ENCODE results near the gene RIMS1. TPM values are rescaled to one million over a fixed set of nuclear protein-coding genes. Genes with fewer than 3 reads are reported as not detected.

The RIMS1 gene
- total and polyA plus RNA-seq, 2 of the 13 experiments (the other 11 are each of a cell fraction or from before 2014, with no cell fraction given) = not detected

- Histone ChIP-seq H3K27ac (ENCODE audit: extremely low read length, insufficient read depth, low read length) (no peak overlapping the region), H3K36me3 (replicated peaks in 1 of 2; ENCODE audit: control insufficient read depth in 1 of 2, insufficient read depth in 2 of 2, low read length in 2 of 2) (no peaks in the 10 kb centered on the region), H3K9me3 (ENCODE audit: low read length) (no peaks in the 10 kb centered on the region), H3K4me2 (ENCODE audit: low read depth, low read length) (no peak overlapping the region), H2AFZ (ENCODE audit: low read length) (no peak overlapping the region), H3K4me3 (replicated peaks in 1 of 3; ENCODE audit: insufficient read depth in 1 of 3, low read depth in 2 of 3, low read length in 3 of 3) (no peak overlapping the region), H3K27me3 (ENCODE audit: control insufficient read depth in 1 of 2, insufficient read depth in 2 of 2, low read length in 2 of 2) (no peaks in the 10 kb centered on the region), H3K4me1 (ENCODE audit: insufficient read depth, low read length) (no peaks in the 10 kb centered on the region), H3K79me2 (ENCODE audit: insufficient read depth, low read length) (no peaks in the 10 kb centered on the region), H4K20me1 (ENCODE audit: insufficient read depth, low read length) (no peaks in the 10 kb centered on the region), H3K9ac (ENCODE audit: insufficient read depth, low read depth, low read length) (no peak overlapping the region)
- ATAC-seq (no peak), DNase-seq (ENCODE audit: low spot score) (no peak), FAIRE-seq (no peak)
- no TSS peak for BruUV-seq (replicated peaks)
- intact Hi-C loops (cut with micrococcal nuclease; ENCODE audit: unreplicated experiment) = no loop called here
- ChIA-PET CTCF (ENCODE audit: low intra/inter-chr PET ratio, low total read pairs) (no interaction called here), POLR2A (no interaction called here)
- TF ChIP-seq CHD4 (IDR thresholded peaks at IDR 0.05; ENCODE audit: borderline replicate concordance, low read length) (no peak), FOXP4 (CRISPR knock-in tag; IDR thresholded peaks at IDR 0.05) (no peak), MED13 (CRISPR knock-in tag; IDR thresholded peaks at IDR 0.05) (no peak), ZNF234 (CRISPR knock-in tag; conservative IDR thresholded peaks at IDR 0.05) (no peak), SNAI1 (CRISPR knock-in tag; IDR thresholded peaks at IDR 0.05; ENCODE audit: borderline replicate concordance) (no peak), NFYB (CRISPR knock-in tag; IDR thresholded peaks at IDR 0.05) (no peak), ERF (CRISPR knock-in tag; IDR thresholded peaks at IDR 0.05) (no peak), ZNF747 (CRISPR knock-in tag; IDR thresholded peaks at IDR 0.05; ENCODE audit: borderline replicate concordance) (no peak)
- in situ Hi-C loops (cut with HindIII; ENCODE audit: extremely low pct_ligation_motif_present, low pct_unique_long_range_greater_than_20kb) = no loop called here
- 3% methylated on average over 1 of the region's 1 CpG for WGBS (ENCODE audit: low lambda C conversion rate)
These were observed 503.3 kb downstream of the RIMS1 start for GRCh38 chr6:72389698-72390097.

GRCh38 chr6:72390548-72390947 lies 504.2 kb downstream of the RIMS1 start:
- Histone ChIP-seq H3K27ac (ENCODE audit: extremely low read length, insufficient read depth, low read length) (no peak overlapping the region), H3K4me2 (ENCODE audit: low read depth, low read length) (no peak overlapping the region), H2AFZ (ENCODE audit: low read length) (no peak overlapping the region), H4K20me1 (ENCODE audit: insufficient read depth, low read length) (no peaks in the 10 kb centered on the region), H3K79me2 (ENCODE audit: insufficient read depth, low read length) (no peaks in the 10 kb centered on the region), H3K4me3 (replicated peaks in 1 of 3; ENCODE audit: insufficient read depth in 1 of 3, low read depth in 2 of 3, low read length in 3 of 3) (no peak overlapping the region), H3K36me3 (replicated peaks in 1 of 2; ENCODE audit: control insufficient read depth in 1 of 2, insufficient read depth in 2 of 2, low read length in 2 of 2) (no peaks in the 10 kb centered on the region), H3K9ac (ENCODE audit: insufficient read depth, low read depth, low read length) (no peak overlapping the region), H3K9me3 (ENCODE audit: low read length) (no peaks in the 10 kb centered on the region), H3K4me1 (ENCODE audit: insufficient read depth, low read length) (no peaks in the 10 kb centered on the region), H3K27me3 (ENCODE audit: control insufficient read depth in 1 of 2, insufficient read depth in 2 of 2, low read length in 2 of 2) (no peaks in the 10 kb centered on the region)
- DNase-seq (ENCODE audit: low spot score) (no peak), ATAC-seq (no peak), FAIRE-seq (no peak)
- intact Hi-C loops (cut with micrococcal nuclease; ENCODE audit: unreplicated experiment) (no loop called here), in situ Hi-C loops (cut with HindIII; ENCODE audit: extremely low pct_ligation_motif_present, low pct_unique_long_range_greater_than_20kb) (no loop called here)
- BruUV-seq (replicated peaks) = no TSS peak
- ChIA-PET POLR2A (no interaction called here), CTCF (ENCODE audit: low intra/inter-chr PET ratio, low total read pairs) (no interaction called here)
- under 1% methylated on average over 4 of the region's 4 CpGs for WGBS (ENCODE audit: low lambda C conversion rate)
- TF ChIP-seq ZNF609 (CRISPR knock-in tag; IDR thresholded peaks at IDR 0.05; ENCODE audit: borderline replicate concordance) = no peak
- no peak for TF ChIP-seq HMG20A (CRISPR knock-in tag; IDR thresholded peaks at IDR 0.05; ENCODE audit: borderline replicate concordance)
- no peak for TF ChIP-seq ZFYVE20 (CRISPR knock-in tag; IDR thresholded peaks at IDR 0.05; ENCODE audit: borderline replicate concordance, low read depth)
- no peak for TF ChIP-seq KLF15 (CRISPR knock-in tag; IDR thresholded peaks at IDR 0.05; ENCODE audit: borderline replicate concordance)
- TF ChIP-seq GPN1 (CRISPR knock-in tag; IDR thresholded peaks at IDR 0.05; ENCODE audit: borderline replicate concordance) = no peak
- TF ChIP-seq RBFOX2 (IDR thresholded peaks at IDR 0.05; ENCODE audit: low read depth, low read length) = no peak

All from HepG2 (cell line).